CD4-positive, alpha-beta T cell treated with Interleukin-2 at 100 ng/mL for 4 hours (primary cell): Measurements from ENCODE around the gene PPIB.

Experiments used
- DNase-seq: peaks from one replicate; pipeline ENCODE4 v3.0.0-alpha.2; 2020; ENCODE audit warnings: low spot score

The PPIB gene

GRCh38 chr15:64158363-64159134 is 4.3 kb downstream of the PPIB start:
- DNase-seq = no peak

DNA sequence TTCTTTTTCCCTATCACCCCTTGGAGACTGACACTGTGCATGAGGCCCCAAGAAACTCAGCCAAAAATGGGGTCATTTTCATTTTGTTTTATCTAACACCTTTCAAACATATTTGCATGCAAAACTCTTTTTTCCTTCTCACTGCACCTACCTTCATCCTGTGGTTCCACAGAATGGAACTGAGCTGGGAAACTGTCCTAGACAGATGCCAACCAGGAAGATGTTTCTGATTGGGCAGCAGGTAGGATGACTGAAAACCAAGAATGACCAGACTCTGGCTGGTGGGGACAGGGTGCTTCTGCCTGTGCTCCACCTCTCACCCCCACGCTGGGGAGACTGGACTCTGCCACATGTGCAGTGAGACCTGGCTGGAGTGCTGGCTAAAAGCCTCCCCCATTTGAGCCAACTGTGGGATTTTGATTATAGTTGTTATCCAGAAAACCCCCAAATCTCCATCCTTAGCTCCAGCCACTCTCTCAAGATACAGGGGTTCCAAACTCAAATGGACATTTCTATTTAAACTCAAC is 5.2 kb downstream of the PPIB start:
- DNase-seq = no peak

DNA sequence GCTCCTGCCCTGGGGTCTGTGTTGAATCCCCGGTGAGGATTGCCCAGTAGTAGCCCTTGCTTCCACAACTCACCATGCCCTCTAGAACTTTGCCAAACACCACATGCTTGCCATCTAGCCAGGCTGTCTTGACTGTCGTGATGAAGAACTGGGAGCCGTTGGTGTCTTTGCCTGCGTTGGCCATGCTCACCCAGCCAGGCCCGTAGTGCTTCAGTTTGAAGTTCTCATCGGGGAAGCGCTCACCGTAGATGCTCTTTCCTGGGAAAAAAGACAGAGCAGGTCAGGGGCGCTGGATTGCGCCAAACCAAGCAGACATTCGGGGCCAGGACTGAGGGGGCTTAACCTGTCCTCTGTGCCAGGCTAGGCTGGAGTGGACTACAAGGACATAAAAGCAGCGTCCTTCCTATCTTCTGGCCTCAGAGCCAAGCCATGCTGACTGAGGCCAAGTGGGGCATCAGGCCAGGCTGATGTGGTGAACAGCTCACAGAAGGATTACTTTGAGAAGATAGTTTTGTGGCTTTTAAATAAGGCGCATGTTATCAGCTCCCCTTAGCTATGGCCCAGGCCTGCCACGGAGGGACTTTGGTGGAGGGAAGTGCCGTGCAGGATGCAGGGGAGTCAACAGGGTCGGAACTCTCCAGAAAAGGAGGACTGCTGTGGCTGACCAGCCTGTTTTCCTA is 6.0 kb downstream of the PPIB start:
- DNase-seq = no peak

DNA sequence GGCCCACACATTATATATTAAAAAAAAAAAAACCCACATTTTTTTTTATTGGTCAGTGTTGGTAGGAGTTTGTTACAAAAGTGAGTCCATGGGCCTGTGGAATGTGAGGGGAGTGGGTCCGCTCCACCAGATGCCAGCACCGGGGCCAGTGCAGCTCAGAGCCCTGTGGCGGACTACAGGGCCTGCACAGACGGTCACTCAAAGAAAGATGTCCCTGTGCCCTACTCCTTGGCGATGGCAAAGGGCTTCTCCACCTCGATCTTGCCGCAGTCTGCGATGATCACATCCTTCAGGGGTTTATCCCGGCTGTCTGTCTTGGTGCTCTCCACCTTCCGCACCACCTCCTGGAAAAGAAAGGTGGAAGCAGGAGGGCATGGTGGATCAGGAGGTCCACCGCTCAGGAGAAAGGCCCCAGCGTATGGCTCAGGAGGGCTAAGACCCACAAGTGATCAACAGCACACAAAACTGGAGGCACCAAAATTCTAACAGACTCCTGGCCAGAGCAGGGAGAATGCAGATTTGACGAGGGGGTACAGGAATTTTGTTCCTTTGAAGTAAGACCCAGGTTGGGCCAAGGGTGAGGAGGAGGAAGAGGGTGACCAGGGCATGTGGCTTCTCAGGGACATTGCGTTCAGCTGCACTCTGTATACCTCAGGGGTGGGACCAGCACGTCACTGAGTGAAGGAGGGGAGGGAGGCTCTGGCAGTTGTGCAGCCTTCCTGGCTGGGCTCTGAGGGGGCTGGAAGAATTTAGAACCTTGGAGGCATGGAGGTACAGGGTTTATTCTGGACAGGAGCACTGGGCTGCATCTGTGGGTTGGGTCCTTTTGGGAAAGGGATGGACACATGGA is 6.8 kb downstream of the PPIB start:
- DNase-seq = no peak

DNA sequence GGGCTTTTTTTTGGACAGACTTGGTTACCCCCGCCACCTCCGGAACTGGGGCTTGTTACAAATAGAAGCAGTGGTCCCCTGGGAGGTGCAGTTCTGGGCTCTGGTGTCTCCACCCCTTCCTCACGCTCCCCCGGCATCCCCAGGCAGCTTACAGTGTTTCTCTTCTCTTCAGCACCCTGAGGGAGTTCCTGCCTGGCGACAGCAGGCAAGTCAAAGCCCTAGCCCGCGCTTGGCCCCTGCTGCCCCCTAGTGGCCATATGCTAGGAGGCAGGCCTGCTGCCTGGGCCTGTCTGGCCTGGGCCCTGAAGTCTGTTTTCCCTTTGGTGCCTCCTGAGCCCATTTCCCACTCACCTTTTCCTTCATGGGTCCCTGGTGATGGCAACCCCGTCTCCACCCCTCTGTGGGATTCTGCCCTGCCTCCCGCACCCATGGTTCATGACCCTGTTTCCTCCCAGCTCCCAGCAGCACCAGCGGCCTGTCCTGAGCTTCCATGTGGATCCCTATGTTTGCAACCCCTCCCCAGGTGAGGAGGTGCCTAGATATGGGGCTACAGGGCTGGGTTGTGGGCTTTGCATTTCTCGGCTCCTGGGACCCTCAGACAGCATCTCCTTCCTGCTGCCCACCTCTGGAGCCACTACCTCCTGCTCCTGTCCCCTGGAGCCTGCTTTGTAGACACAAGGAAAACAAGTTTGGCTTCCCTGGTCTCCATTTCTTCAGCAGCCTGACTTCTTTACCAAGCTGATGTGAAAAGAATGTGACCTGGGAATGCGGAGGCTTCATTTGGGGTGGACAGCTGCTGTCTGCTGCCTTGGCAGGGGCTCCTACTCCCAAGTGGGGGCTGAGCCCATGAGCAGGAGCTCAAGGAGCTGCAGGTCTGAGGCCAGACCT is 9.1 kb downstream of the PPIB start:
- peak; percentile 92 for DNase-seq

DNA sequence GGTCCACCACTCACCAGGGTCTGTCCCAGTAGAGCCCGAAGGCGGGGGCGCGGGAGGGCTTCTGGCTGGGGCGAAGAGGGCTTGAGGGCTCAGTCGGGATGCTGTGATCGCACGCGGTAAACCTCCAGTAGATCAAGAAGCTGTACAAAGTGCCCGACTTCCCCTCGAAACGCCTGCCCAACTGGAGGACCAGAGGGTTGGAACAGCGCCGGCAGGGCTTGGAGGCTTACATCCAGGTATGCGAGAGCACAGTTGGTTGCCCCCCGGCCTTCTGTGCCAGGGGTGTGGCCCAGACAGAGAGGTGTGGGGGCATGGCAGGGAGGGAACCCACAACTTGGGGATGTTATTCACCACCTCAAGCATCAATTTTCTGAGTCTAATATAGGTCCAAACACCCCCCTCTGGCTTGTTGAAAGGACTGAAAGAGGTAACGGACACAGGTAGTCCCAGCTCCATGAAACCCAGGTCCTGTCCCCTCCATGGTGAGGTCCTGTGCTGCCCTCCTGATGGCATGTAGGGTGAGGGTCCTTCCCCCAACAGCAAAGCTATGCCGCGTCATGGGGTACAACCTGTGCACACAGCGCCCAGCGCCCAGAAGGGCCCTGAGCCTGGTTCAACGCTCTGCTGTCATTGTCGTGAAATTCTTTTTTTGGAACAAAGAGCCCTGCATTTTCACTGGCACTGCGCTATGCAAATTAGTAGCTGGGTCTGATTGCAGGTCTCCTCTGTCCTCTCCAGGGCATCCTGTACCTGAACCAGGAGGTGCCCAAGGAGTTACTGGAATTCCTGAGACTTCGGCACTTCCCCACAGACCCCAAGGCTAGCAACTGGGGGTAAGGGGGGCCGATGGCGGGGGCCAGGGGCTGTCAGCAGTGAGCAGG is 10.1 kb downstream of the PPIB start:
- DNase-seq = no peak

- DNase-seq = no peak
These were observed 10.9 kb downstream of the PPIB start, which contains the start of gene SNX22 for GRCh38 chr15:64151727-64152506. Gene SNX22, plus strand, starts transcription at chr15:64151731. Its CDS starts 45 bp downstream, at chr15:64151776.

GRCh38 chr15:64149893-64150578 is 12.8 kb downstream of the PPIB start:
- no peak for DNase-seq

DNA sequence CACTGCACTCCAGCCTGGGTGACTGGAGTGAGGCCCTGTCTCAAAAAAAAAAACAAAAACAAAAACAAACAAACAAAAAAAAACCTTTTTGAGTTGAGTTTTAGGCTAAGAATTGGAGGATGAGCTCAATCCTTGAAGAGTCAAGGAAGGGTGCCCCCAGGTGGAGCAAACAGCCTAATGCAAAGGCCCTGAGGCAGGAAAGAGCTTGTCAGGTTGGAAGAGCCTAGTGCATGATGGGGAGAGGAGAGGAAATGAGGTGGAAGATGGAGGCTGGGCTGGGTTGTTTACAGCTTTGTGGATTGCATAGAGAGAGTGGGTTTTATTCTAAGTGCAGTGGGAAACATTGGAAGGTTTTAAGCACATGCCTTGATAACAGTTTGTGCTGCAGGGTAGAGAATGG is 13.4 kb downstream of the PPIB start:
- no peak for DNase-seq

DNA sequence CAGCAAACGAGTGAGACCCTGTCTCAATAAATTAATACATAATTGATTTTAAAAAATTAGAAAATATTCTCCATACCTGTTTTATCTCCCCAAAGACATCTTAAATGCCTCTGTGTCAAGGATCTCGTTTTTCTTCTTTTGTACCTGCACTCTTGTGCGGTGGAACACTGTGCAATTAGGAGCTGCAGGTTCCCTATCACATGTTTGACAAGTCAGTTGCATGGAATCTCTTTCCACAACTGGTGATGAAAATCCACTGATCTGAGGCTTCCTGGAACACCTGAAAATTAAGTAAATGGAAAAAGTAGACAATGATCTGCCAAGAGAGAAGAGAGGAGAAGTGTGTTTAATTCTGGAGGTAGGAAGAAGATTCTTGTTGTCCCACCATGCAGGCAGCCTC is 14.2 kb downstream of the PPIB start:
- no peak for DNase-seq

DNA sequence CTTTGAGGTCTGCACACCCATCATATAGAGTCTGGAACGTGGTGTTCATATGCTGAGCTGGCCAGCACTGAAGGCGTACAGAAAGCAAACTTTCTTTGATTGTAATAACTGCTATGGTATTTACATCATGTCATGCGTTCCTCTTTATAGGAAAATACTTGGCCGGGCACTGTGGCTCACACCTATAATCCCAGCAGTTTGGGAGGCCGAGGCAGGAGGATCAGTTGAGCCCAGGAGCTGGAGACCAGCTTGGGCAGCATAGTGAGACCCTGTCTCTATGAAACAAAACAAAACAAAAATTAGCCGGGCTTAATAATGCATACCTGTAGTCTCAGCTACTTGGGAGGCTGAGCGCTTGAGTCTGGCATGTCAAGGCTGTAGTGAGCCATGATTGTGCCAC is 14.7 kb downstream of the PPIB start:
- DNase-seq = no peak

DNA sequence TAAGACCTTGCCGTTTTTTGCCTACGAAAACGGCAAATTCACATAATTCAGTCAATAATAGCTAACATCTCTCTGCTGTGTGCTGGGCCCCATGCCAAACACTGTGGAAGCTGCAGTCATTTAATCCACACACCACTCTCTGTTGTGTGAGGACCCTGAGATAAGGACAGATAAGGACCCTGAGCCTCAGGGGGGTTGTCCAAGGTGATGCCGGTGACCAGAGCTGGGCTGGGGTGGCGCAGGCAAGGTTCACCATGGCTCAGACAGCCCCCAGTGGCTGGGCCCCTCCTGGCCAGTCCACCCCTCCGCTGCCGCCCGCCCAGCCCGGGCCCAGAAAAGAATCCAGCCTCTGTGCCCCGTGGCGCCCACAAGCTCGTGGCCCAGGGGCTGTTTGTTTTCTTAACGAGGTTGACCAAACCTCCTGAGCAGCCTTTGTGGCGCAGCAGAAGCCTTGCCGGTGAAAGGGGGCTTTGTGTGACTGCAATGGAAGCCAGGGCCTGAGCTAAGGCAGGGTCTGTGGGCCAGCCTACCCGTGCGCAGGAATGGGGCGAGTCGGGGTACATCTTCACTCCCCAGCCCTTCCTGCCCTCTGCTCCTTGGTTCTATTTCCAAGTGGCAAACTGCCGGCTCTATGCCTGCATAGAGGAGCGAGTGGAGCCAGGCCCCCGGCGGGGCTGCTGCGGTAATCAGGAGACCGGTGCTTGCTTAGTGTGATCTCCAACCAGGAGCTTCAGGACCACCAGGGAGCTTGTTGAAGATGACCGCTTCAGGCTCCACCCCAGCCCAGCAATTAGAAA is 15.7 kb downstream of the PPIB start:
- DNase-seq = no peak

- no peak for DNase-seq
These were observed 16.3 kb downstream of the PPIB start for GRCh38 chr15:64146520-64146884.

DNA sequence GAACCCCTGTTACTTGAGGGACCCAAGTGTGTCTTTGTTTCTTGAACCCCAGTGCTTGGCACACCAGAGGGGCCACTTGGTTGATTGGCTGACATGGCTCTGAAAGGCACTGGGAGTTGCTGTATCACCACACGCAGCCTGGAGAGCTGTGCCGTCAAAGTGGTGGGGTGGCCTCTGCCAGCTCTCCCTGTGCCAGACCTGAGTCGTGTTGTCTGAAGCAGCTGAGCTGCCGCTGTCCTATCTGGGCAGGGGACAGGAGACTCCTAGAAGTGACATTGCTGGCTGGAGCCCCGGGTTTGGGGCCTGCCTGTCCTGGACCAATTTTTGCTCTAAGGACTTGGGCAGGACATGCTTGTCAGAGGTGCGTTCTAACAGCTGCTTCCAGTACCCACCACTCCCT is 16.8 kb downstream of the PPIB start:
- DNase-seq = no peak

- DNase-seq = no peak
These were observed 18.1 kb downstream of the PPIB start for GRCh38 chr15:64144565-64145281.

GRCh38 chr15:64144192-64144564 is 18.6 kb downstream of the PPIB start:
- DNase-seq = no peak

DNA sequence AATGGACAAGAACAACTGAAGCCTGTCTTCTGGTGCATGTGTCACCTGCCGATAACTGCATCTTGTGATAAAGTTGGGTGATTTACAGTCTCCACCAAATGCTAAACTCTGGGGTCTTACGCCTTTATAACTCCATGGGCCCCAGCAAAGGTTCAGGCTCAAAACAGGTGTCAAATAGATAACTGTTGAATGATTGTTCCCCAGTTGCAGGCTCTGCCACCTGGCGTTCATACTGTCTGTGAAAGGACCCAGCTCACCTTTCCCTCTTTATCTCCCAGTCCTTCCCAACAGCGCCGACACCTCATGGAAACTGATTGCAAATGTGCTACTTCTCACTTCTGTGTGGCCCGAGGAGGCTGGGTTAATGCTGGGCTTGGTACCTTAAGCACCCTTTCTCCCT is 19.5 kb downstream of the PPIB start:
- DNase-seq = no peak
